HG02981 (cell line): ENCODE results near the gene TBPL2.

Source experiments
- ATAC-seq: cut with Tn5 transposase; IDR thresholded peaks from one replicate; pipeline ENCODE4 v1.9.1; 2021; ENCODE audit warnings: mild to moderate bottlenecking, moderate library complexity; ENCODE audit not compliant: unreplicated experiment

Gene TBPL2

GRCh38 chr14:55372825-55373224 lies 67.6 kb downstream of the TBPL2 start:
- no peak for ATAC-seq

- no peak for ATAC-seq
These were observed 68.0 kb downstream of the TBPL2 start for GRCh38 chr14:55372423-55372822.

- ATAC-seq: no peak
These were observed 69.4 kb downstream of the TBPL2 start for GRCh38 chr14:55370883-55371455.

- ATAC-seq: no peak
These were observed 74.1 kb downstream of the TBPL2 start for GRCh38 chr14:55366271-55366670.
